Measurements from ENCODE around the gene DNAH6. TPM values are rescaled to one million over a fixed set of nuclear protein-coding genes. Genes with fewer than 3 reads are reported as not detected.

Gene DNAH6
- polyA plus RNA-seq, 3 donors = 0.04 TPM; not detected in 2

GRCh38 chr2:84731185-84731584, 214.9 kb downstream of the DNAH6 start:
- H3K27me3 Mint-ChIP-seq (ENCODE audit: low read depth in 3 of 3) = peaks cover 0 to 3% (median 0%) of the 10 kb centered on the region in 3 donors
- no peaks in the 10 kb centered on the region for H3K9me3 ChIP-seq (replicated peaks in 1 of 2; ENCODE audit: control insufficient read depth in 1 of 2, insufficient read depth in 1 of 2, low read length in 2 of 2)
- no peak overlapping the region for H3K4me2 ChIP-seq (replicated peaks; ENCODE audit: extremely low read depth, low read length, poor library complexity, severe bottlenecking)
- no peaks in the 10 kb centered on the region for H3K4me1 ChIP-seq (ENCODE audit: control insufficient read depth in 1 of 2, insufficient read depth in 2 of 2, low read length in 2 of 2)
- no peaks in the 10 kb centered on the region for H3K27me3 ChIP-seq (ENCODE audit: control insufficient read depth in 2 of 2, insufficient read depth in 2 of 2, low read length in 2 of 2)
- WGBS (ENCODE audit: insufficient coverage) = 100% methylated on average over 1 of the region's 3 CpGs
- H3K4me1 Mint-ChIP-seq = no peaks in the 10 kb centered on the region
- DNase-seq = no peak
- H2AFZ ChIP-seq (ENCODE audit: insufficient read depth, low read depth, low read length, poor library complexity, severe bottlenecking) = no peak overlapping the region
- H3K36me3 Mint-ChIP-seq = no peaks in the 10 kb centered on the region
- H3K27ac ChIP-seq (ENCODE audit: low read depth in 1 of 2, low read length in 2 of 2) = no peak overlapping the region
- no peaks in the 10 kb centered on the region for H3K36me3 ChIP-seq (replicated peaks in 1 of 2; ENCODE audit: control insufficient read depth in 1 of 2, insufficient read depth in 2 of 2, low read length in 2 of 2)
- intact Hi-C loops (cut with micrococcal nuclease) = no loop called here
- no peak overlapping the region for H3K9ac ChIP-seq (ENCODE audit: insufficient read depth, low read length, poor library complexity, severe bottlenecking)
- no peak overlapping the region for H3K4me3 ChIP-seq (replicated peaks in 1 of 3; ENCODE audit: low read depth in 2 of 3, low read length in 3 of 3)
- H3K9me3 Mint-ChIP-seq = peaks cover 0 to 8% (median 2%) of the 10 kb centered on the region in 7 donors
- no peak for TF ChIP-seq CTCF (IDR thresholded peaks at IDR 0.05)
- no peaks in the 10 kb centered on the region for H4K20me1 ChIP-seq (ENCODE audit: insufficient read depth, low read length)
- no peak overlapping the region for H3K4me3 Mint-ChIP-seq
- H3K79me2 ChIP-seq (ENCODE audit: insufficient read depth, low read length) = no peaks in the 10 kb centered on the region
- no peak overlapping the region for H3K27ac Mint-ChIP-seq

GRCh38 chr2:84732897-84733778, 216.8 kb downstream of the DNAH6 start:
- no peaks in the 10 kb centered on the region for H3K79me2 ChIP-seq (ENCODE audit: insufficient read depth, low read length)
- H3K4me1 ChIP-seq (ENCODE audit: control insufficient read depth in 1 of 2, insufficient read depth in 2 of 2, low read length in 2 of 2) = no peaks in the 10 kb centered on the region
- intact Hi-C loops (cut with micrococcal nuclease) = no loop called here
- DNase-seq = no peak
- no peak overlapping the region for H3K27ac ChIP-seq (ENCODE audit: low read depth in 1 of 2, low read length in 2 of 2)
- TF ChIP-seq CTCF (IDR thresholded peaks at IDR 0.05) = no peak
- H3K36me3 ChIP-seq (replicated peaks in 1 of 2; ENCODE audit: control insufficient read depth in 1 of 2, insufficient read depth in 2 of 2, low read length in 2 of 2) = no peaks in the 10 kb centered on the region
- H3K9ac ChIP-seq (ENCODE audit: insufficient read depth, low read length, poor library complexity, severe bottlenecking) = no peak overlapping the region
- H4K20me1 ChIP-seq (ENCODE audit: insufficient read depth, low read length) = no peaks in the 10 kb centered on the region
- H3K27me3 ChIP-seq (ENCODE audit: control insufficient read depth in 2 of 2, insufficient read depth in 2 of 2, low read length in 2 of 2) = no peaks in the 10 kb centered on the region
- H2AFZ ChIP-seq (ENCODE audit: insufficient read depth, low read depth, low read length, poor library complexity, severe bottlenecking) = no peak overlapping the region
- no peak overlapping the region for H3K4me2 ChIP-seq (replicated peaks; ENCODE audit: extremely low read depth, low read length, poor library complexity, severe bottlenecking)
- Mint-ChIP-seq H3K27me3 (ENCODE audit: low read depth in 3 of 3) (peaks cover 3 to 4% (median 3%) of the 10 kb centered on the region in 3 donors), H3K4me1 (no peaks in the 10 kb centered on the region), H3K4me3 (no peak overlapping the region), H3K36me3 (no peaks in the 10 kb centered on the region), H3K27ac (no peak overlapping the region), H3K9me3 (peaks cover 2 to 12% (median 5%) of the 10 kb centered on the region in 7 donors)
- no peaks in the 10 kb centered on the region for H3K9me3 ChIP-seq (replicated peaks in 1 of 2; ENCODE audit: control insufficient read depth in 1 of 2, insufficient read depth in 1 of 2, low read length in 2 of 2)
- no CpG with 5 or more reads among the region's 6 CpGs for WGBS (ENCODE audit: insufficient coverage)
- no peak overlapping the region for H3K4me3 ChIP-seq (replicated peaks in 1 of 3; ENCODE audit: low read depth in 2 of 3, low read length in 3 of 3)
